Nephron (organoid): ENCODE results near the gene LMBR1.

Experiments used
- H3K27ac Mint-ChIP-seq, 3 experiments: 2 replicates each; pipeline ENCODE4 v1.8.0; 2020; ENCODE audit warnings: mixed read lengths in 3 of 3, mild to moderate bottlenecking in 2 of 3, moderate library complexity in 1 of 3
- H3K27me3 Mint-ChIP-seq: 2 replicates; pipeline ENCODE4 v1.8.0; 2021; ENCODE audit warnings: low read depth, mild to moderate bottlenecking, moderate library complexity, mixed read lengths
- H3K36me3 Mint-ChIP-seq: 2 replicates; pipeline ENCODE4 v1.8.0; 2020; ENCODE audit warnings: low read depth, mixed read lengths
- H3K4me1 Mint-ChIP-seq: 2 replicates; pipeline ENCODE4 v1.8.0; 2020; ENCODE audit warnings: mixed read lengths
- H3K4me3 Mint-ChIP-seq, 3 experiments: 2 replicates each; pipeline ENCODE4 v1.8.0; 2020; ENCODE audit warnings: mild to moderate bottlenecking in 3 of 3, mixed read lengths in 3 of 3, moderate library complexity in 2 of 3
- H3K9me3 Mint-ChIP-seq: 2 replicates; pipeline ENCODE4 v1.8.0; 2020; ENCODE audit warnings: mixed read lengths
- CTCF ChIP-seq, 3 experiments: fragments of 200-600 bp; sonication (generic); IDR thresholded peaks; one replicate each; pipeline ENCODE4 v1.5.0; 2021; ENCODE audit warnings: antibody characterized with exemption in 3 of 3; ENCODE audit not compliant: unreplicated experiment in 3 of 3

Gene LMBR1

GRCh38 chr7:156692849-156693248 lies 200.1 kb downstream of the LMBR1 start:
- no peaks in the 10 kb centered on the region for H3K4me1 Mint-ChIP-seq
- no peak overlapping the region for H3K4me3 Mint-ChIP-seq
- no peaks in the 10 kb centered on the region for H3K27me3 Mint-ChIP-seq
- peaks cover 46% of the 10 kb centered on the region for H3K9me3 Mint-ChIP-seq
- H3K27ac Mint-ChIP-seq = no peak overlapping the region
- H3K36me3 Mint-ChIP-seq = peaks cover 49% of the 10 kb centered on the region
- no peak for TF ChIP-seq CTCF (IDR thresholded peaks at IDR 0.05; ENCODE audit: unreplicated experiment in 3 of 3)

- H3K36me3 Mint-ChIP-seq = peaks cover 38% of the 10 kb centered on the region
- H3K4me1 Mint-ChIP-seq = no peaks in the 10 kb centered on the region
- peaks cover 36% of the 10 kb centered on the region for H3K9me3 Mint-ChIP-seq
- no peaks in the 10 kb centered on the region for H3K27me3 Mint-ChIP-seq
- TF ChIP-seq CTCF (IDR thresholded peaks at IDR 0.05; ENCODE audit: unreplicated experiment in 3 of 3) = no peak
- no peak overlapping the region for H3K27ac Mint-ChIP-seq
- no peak overlapping the region for H3K4me3 Mint-ChIP-seq
Measured at GRCh38 chr7:156691764-156692163, 201.2 kb downstream of the LMBR1 start.

- Mint-ChIP-seq H3K4me1 (no peaks in the 10 kb centered on the region), H3K27ac (peak overlapping the region; percentile 57 to 79 (median 79)), H3K27me3 (no peaks in the 10 kb centered on the region), H3K36me3 (peaks cover 7% of the 10 kb centered on the region), H3K9me3 (no peaks in the 10 kb centered on the region), H3K4me3 (no peak overlapping the region)
- TF ChIP-seq CTCF (IDR thresholded peaks at IDR 0.05; ENCODE audit: unreplicated experiment in 3 of 3) = no peak
Measured at GRCh38 chr7:156684661-156685060, 208.3 kb downstream of the LMBR1 start.

GRCh38 chr7:156684251-156684650 lies 208.7 kb downstream of the LMBR1 start:
- Mint-ChIP-seq H3K36me3 (peaks cover 11% of the 10 kb centered on the region), H3K9me3 (no peaks in the 10 kb centered on the region), H3K4me3 (no peak overlapping the region), H3K4me1 (no peaks in the 10 kb centered on the region), H3K27me3 (no peaks in the 10 kb centered on the region), H3K27ac (peak overlapping the region; percentile 57 to 79 (median 79))
- TF ChIP-seq CTCF (IDR thresholded peaks at IDR 0.05; ENCODE audit: unreplicated experiment in 3 of 3) = no peak

GRCh38 chr7:156682928-156683327 lies 210.1 kb downstream of the LMBR1 start:
- Mint-ChIP-seq H3K36me3 (peaks cover 13% of the 10 kb centered on the region), H3K27ac (no peak overlapping the region), H3K4me3 (no peak overlapping the region), H3K9me3 (no peaks in the 10 kb centered on the region), H3K4me1 (no peaks in the 10 kb centered on the region), H3K27me3 (no peaks in the 10 kb centered on the region)
- TF ChIP-seq CTCF (IDR thresholded peaks at IDR 0.05; ENCODE audit: unreplicated experiment in 3 of 3) = no peak

GRCh38 chr7:156680281-156680680 lies 212.7 kb downstream of the LMBR1 start:
- Mint-ChIP-seq H3K9me3 (no peaks in the 10 kb centered on the region), H3K36me3 (peaks cover 30% of the 10 kb centered on the region), H3K4me1 (no peaks in the 10 kb centered on the region), H3K27ac (no peak overlapping the region), H3K27me3 (no peaks in the 10 kb centered on the region), H3K4me3 (no peak overlapping the region)
- TF ChIP-seq CTCF (IDR thresholded peaks at IDR 0.05; ENCODE audit: unreplicated experiment in 3 of 3) = no peak
